Hepatocyte (in vitro differentiated cells): ENCODE measurements around the gene PDCD5. TPM values are rescaled to one million over a fixed set of nuclear protein-coding genes. Genes with fewer than 3 reads are reported as not detected.

Source experiments
- DNase-seq: peaks from one replicate; pipeline ENCODE4 v3.0.0-alpha.2; 2016; ENCODE audit warnings: low spot score
- H2AFZ ChIP-seq: fragments of 200-600 bp; sonication (generic); 2 replicates; pipeline ENCODE4 v1.6.0; 2016; ENCODE audit warnings: antibody characterized with exemption, mild to moderate bottlenecking
- H3K27ac ChIP-seq: fragments of 200-600 bp; sonication (generic); 2 replicates; pipeline ENCODE4 v1.5.1; 2016; ENCODE audit warnings: mild to moderate bottlenecking
- H3K27me3 ChIP-seq: fragments of 200-600 bp; sonication (generic); 2 replicates; pipeline ENCODE4 v1.6.1; 2016
- H3K36me3 ChIP-seq: fragments of 200-600 bp; sonication (generic); replicated peaks from 2 replicates; pipeline ENCODE4 v1.5.1; 2016; ENCODE audit warnings: low read depth; ENCODE audit not compliant: insufficient read depth
- H3K4me1 ChIP-seq: fragments of 200-600 bp; sonication (generic); 2 replicates; pipeline ENCODE4 v1.5.1; 2016; ENCODE audit warnings: mild to moderate bottlenecking, moderate library complexity; ENCODE audit not compliant: insufficient read depth
- H3K4me2 ChIP-seq: fragments of 200-600 bp; sonication (generic); 2 replicates; pipeline ENCODE4 v1.6.0; 2016
- H3K4me3 ChIP-seq: fragments of 200-600 bp; sonication (generic); 2 replicates; pipeline ENCODE4 v1.5.1; 2016; ENCODE audit warnings: mild to moderate bottlenecking
- H3K79me2 ChIP-seq: fragments of 200-600 bp; sonication (generic); 2 replicates; pipeline ENCODE4 v1.6.0; 2017; ENCODE audit warnings: mild to moderate bottlenecking
- H3K9me2 ChIP-seq: fragments of 200-600 bp; sonication (generic); replicated peaks from 2 replicates; pipeline ENCODE4 v1.6.0; 2017; ENCODE audit warnings: mild to moderate bottlenecking; ENCODE audit not compliant: insufficient read depth
- H3K9me3 ChIP-seq: fragments of 200-600 bp; sonication (generic); 2 replicates; pipeline ENCODE4 v1.5.1; 2016; ENCODE audit warnings: low read depth, mild to moderate bottlenecking
- H4K20me1 ChIP-seq: fragments of 200-600 bp; sonication (generic); 2 replicates; pipeline ENCODE4 v1.6.0; 2016; ENCODE audit warnings: mild to moderate bottlenecking; ENCODE audit not compliant: insufficient read depth, poor library complexity, severe bottlenecking
- CTCF ChIP-seq: fragments of 200-600 bp; sonication (generic); IDR thresholded peaks from 2 replicates; pipeline ENCODE4 v1.5.1; 2016; ENCODE audit warnings: antibody characterized with exemption, mild to moderate bottlenecking; ENCODE audit not compliant: poor library complexity
- EZH2 ChIP-seq: fragments of 200-600 bp; sonication (generic); IDR thresholded peaks from 2 replicates; pipeline ENCODE4 v1.6.1; 2016; ENCODE audit warnings: antibody characterized with exemption, mild to moderate bottlenecking, borderline replicate concordance
- EZH2phosphoT487 ChIP-seq: fragments of 200-600 bp; sonication (generic); IDR thresholded peaks from one replicate; pipeline ENCODE4 v1.6.1; 2018; ENCODE audit warnings: antibody characterized with exemption, mild to moderate bottlenecking, low read depth, moderate library complexity; ENCODE audit not compliant: unreplicated experiment, severe bottlenecking
- WGBS: methylation state at CpG from one replicate; pipeline ENCODE4 v1.1.6; 2016; ENCODE audit warnings: low lambda C conversion rate; ENCODE audit errors: missing lambda C conversion rate; 5-methylcytosine and 5-hydroxymethylcytosine counted together
- polyA plus RNA-seq: library from polyadenylated mRNA; unstranded; fragments of >200 nt; fragmentation: Nextera tagmentation; extraction: Ambion mirVana; gene quantifications from 2 replicates; pipeline ENCODE4 v1.2.1, GENCODE V29; 2016
- total RNA-seq: library from RNA; depleted of rRNA; stranded (reverse); fragments of >200 nt; gene quantifications from 2 replicates; pipeline ENCODE4 v1.2.3, GENCODE V29; 2014

PDCD5 gene
- total and polyA plus RNA-seq, 2 experiments from 2014 or later, result 138 to 199 TPM

- H3K4me1 ChIP-seq, result no peaks in the 10 kb centered on the region
- WGBS, result 83% methylated on average over 11 of the region's 11 CpGs
- no peaks in the 10 kb centered on the region for H3K27me3 ChIP-seq
- H3K4me2 ChIP-seq, result no peak overlapping the region
- H3K79me2 ChIP-seq, result no peaks in the 10 kb centered on the region
- no peak overlapping the region for H2AFZ ChIP-seq
- H3K9me3 ChIP-seq, result no peaks in the 10 kb centered on the region
- DNase-seq, result no peak
- H3K36me3 ChIP-seq, result no peaks in the 10 kb centered on the region
- H4K20me1 ChIP-seq, result no peaks in the 10 kb centered on the region
- no peaks in the 10 kb centered on the region for H3K9me2 ChIP-seq
- TF ChIP-seq EZH2phosphoT487 (no peak), CTCF (no peak), EZH2 (no peak)
- no peak overlapping the region for H3K27ac ChIP-seq
- H3K4me3 ChIP-seq, result no peak overlapping the region
These were observed 37.7 kb upstream of the PDCD5 start for GRCh38 chr19:32543115-32543900.

GRCh38 chr19:32544917-32545316 is 36.1 kb upstream of the PDCD5 start:
- H3K4me2 ChIP-seq, result no peak overlapping the region
- no peaks in the 10 kb centered on the region for H4K20me1 ChIP-seq
- no peaks in the 10 kb centered on the region for H3K4me1 ChIP-seq
- H3K9me2 ChIP-seq, result no peaks in the 10 kb centered on the region
- TF ChIP-seq EZH2 (no peak), EZH2phosphoT487 (no peak), CTCF (no peak)
- H3K79me2 ChIP-seq, result no peaks in the 10 kb centered on the region
- WGBS, result 93% methylated on average over 7 of the region's 7 CpGs
- H2AFZ ChIP-seq, result no peak overlapping the region
- no peak overlapping the region for H3K4me3 ChIP-seq
- no peaks in the 10 kb centered on the region for H3K36me3 ChIP-seq
- DNase-seq, result no peak
- H3K27me3 ChIP-seq, result no peaks in the 10 kb centered on the region
- no peak overlapping the region for H3K27ac ChIP-seq
- no peaks in the 10 kb centered on the region for H3K9me3 ChIP-seq

- no peaks in the 10 kb centered on the region for H3K27me3 ChIP-seq
- H3K9me3 ChIP-seq, result no peaks in the 10 kb centered on the region
- no peaks in the 10 kb centered on the region for H3K9me2 ChIP-seq
- DNase-seq, result no peak
- 84% methylated on average over 5 of the region's 5 CpGs for WGBS
- no peak overlapping the region for H3K4me3 ChIP-seq
- no peaks in the 10 kb centered on the region for H3K79me2 ChIP-seq
- no peaks in the 10 kb centered on the region for H3K36me3 ChIP-seq
- H2AFZ ChIP-seq, result no peak overlapping the region
- no peaks in the 10 kb centered on the region for H4K20me1 ChIP-seq
- no peaks in the 10 kb centered on the region for H3K4me1 ChIP-seq
- no peak overlapping the region for H3K27ac ChIP-seq
- no peak overlapping the region for H3K4me2 ChIP-seq
- TF ChIP-seq EZH2 (no peak), EZH2phosphoT487 (no peak), CTCF (no peak)
These were observed 30.3 kb upstream of the PDCD5 start for GRCh38 chr19:32550666-32551065.
